Uterus (tissue), 2 donors: ENCODE results near the gene CASKIN1.

Source experiments
- POLR2A ChIP-seq, 2 donors: fragments of 450-650 bp; IDR thresholded peaks; one replicate each; pipeline ENCODE4 v1.6.1; 2016; ENCODE audit warnings: antibody characterized with exemption in 2 of 2, mild to moderate bottlenecking in 1 of 2, moderate library complexity in 1 of 2
- TF ChIP-seq, protein P1 (sequence below), 4 experiments: fragments of 200-600 bp in 2 of 4; fragments of 450-650 bp in 2 of 4; sonication (generic) in 2 of 4; IDR thresholded peaks; one replicate each; pipeline ENCODE4 v1.5.1; 2016 to 2019; ENCODE audit warnings: antibody characterized with exemption in 4 of 4, mild to moderate bottlenecking in 2 of 4, moderate library complexity in 1 of 4

DNA sequence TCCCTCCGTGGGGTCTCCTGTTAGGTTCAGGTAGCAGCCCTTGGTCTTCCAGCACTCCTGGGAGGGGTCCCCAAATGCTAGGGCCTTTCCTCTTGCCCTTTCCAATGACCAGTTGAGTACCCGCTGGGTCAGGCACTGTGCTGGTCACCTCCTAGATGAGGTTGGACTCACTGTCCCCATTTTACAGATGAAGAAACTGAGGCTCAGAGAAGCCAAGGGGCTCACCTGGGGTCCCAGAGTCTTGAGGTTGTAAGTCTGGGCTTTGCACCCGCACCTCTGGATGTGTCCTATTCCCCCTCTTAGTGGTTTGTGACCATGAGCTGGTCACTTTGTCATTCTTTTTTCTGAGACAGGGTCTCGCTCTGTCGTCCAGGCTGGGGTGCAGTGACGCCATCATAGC lies 1.4 kb upstream of the CASKIN1 start:
- TF ChIP-seq, protein P1, sequence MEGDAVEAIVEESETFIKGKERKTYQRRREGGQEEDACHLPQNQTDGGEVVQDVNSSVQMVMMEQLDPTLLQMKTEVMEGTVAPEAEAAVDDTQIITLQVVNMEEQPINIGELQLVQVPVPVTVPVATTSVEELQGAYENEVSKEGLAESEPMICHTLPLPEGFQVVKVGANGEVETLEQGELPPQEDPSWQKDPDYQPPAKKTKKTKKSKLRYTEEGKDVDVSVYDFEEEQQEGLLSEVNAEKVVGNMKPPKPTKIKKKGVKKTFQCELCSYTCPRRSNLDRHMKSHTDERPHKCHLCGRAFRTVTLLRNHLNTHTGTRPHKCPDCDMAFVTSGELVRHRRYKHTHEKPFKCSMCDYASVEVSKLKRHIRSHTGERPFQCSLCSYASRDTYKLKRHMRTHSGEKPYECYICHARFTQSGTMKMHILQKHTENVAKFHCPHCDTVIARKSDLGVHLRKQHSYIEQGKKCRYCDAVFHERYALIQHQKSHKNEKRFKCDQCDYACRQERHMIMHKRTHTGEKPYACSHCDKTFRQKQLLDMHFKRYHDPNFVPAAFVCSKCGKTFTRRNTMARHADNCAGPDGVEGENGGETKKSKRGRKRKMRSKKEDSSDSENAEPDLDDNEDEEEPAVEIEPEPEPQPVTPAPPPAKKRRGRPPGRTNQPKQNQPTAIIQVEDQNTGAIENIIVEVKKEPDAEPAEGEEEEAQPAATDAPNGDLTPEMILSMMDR (IDR thresholded peaks at IDR 0.05): no peak
- TF ChIP-seq POLR2A (IDR thresholded peaks at IDR 0.05): no peak
